Lung microvascular endothelial cell (primary cell): ENCODE results near the gene PARP6. TPM values are rescaled to one million over a fixed set of nuclear protein-coding genes. Genes with fewer than 3 reads are reported as not detected.
A peak's percentile ranks its signal among the peaks of the same experiment; 100 is the strongest.

Experiments used
- DNase-seq, 2 donors: peaks; one replicate each; pipeline versions ENCODE4 v3.0.0 to v3.0.0-alpha.2; 2010; ENCODE audit warnings: low read depth in 2 of 2
- total RNA-seq: library from RNA; depleted of rRNA; stranded (reverse); fragments of >200 nt; gene quantifications from 2 replicates; pipeline ENCODE4 v1.2.1, GENCODE V29; 2014

The PARP6 gene
- total RNA-seq, 1 donor from 2014 or later = 17.1 TPM

GRCh38 chr15:72231833-72232478, 40.4 kb downstream of the PARP6 start:
- peak; percentile 86 for DNase-seq

- peak; percentile 94 to 98 for DNase-seq
These were observed 41.1 kb downstream of the PARP6 start, which contains the start of gene PKM for GRCh38 chr15:72231066-72231832. Gene PKM, minus strand, starts transcription at chr15:72231190. Its CDS starts 12,093 bp downstream, at chr15:72219097.

- DNase-seq = peak; percentile 90 to 97
These were observed 41.9 kb downstream of the PARP6 start for GRCh38 chr15:72230197-72231065.

GRCh38 chr15:72229947-72230196, 42.5 kb downstream of the PARP6 start:
- no peak for DNase-seq

GRCh38 chr15:72229076-72229946, 43.0 kb downstream of the PARP6 start:
- peak; percentile 31 to 50 for DNase-seq

- DNase-seq = peak in 1 of 2 donors; percentile 11
These were observed 44.6 kb downstream of the PARP6 start for GRCh38 chr15:72227720-72228119.

GRCh38 chr15:72227192-72227586, 45.2 kb downstream of the PARP6 start:
- DNase-seq = peak in 1 of 2 donors; percentile 93

GRCh38 chr15:72223278-72223677, 49.1 kb downstream of the PARP6 start:
- DNase-seq = no peak

- peak in 1 of 2 donors; percentile 50 for DNase-seq
These were observed 50.0 kb downstream of the PARP6 start for GRCh38 chr15:72222393-72222792.

- DNase-seq = no peak
These were observed 51.7 kb downstream of the PARP6 start for GRCh38 chr15:72220687-72221086.

- no peak for DNase-seq
These were observed 55.1 kb downstream of the PARP6 start for GRCh38 chr15:72217216-72217615.

- DNase-seq = no peak
These were observed 56.3 kb downstream of the PARP6 start for GRCh38 chr15:72216079-72216478.

- DNase-seq = no peak
These were observed 64.7 kb downstream of the PARP6 start for GRCh38 chr15:72207558-72208085.

GRCh38 chr15:72206677-72207000, 65.7 kb downstream of the PARP6 start:
- no peak for DNase-seq

- no peak for DNase-seq
These were observed 66.3 kb downstream of the PARP6 start for GRCh38 chr15:72205896-72206676.

- no peak for DNase-seq
These were observed 67.1 kb downstream of the PARP6 start for GRCh38 chr15:72205273-72205672.

GRCh38 chr15:72203507-72203837, 68.9 kb downstream of the PARP6 start:
- peak; percentile 89 to 95 for DNase-seq

- no peak for DNase-seq
These were observed 69.4 kb downstream of the PARP6 start for GRCh38 chr15:72202801-72203506.

GRCh38 chr15:72202302-72202701, 70.1 kb downstream of the PARP6 start:
- no peak for DNase-seq

- DNase-seq = no peak
These were observed 70.9 kb downstream of the PARP6 start for GRCh38 chr15:72201391-72201921.
